Tibial nerve (tissue), 3 donors: ENCODE results near the gene SOCS6.

Experiments
- CTCF ChIP-seq, 5 experiments: fragments of 200-600 bp in 3 of 5; fragments of 450-650 bp in 2 of 5; sonication (generic) in 3 of 5; IDR thresholded peaks; one replicate each; pipeline ENCODE4 v1.5.1; 2016 to 2019; ENCODE audit warnings: antibody characterized with exemption in 5 of 5, mild to moderate bottlenecking in 3 of 5, moderate library complexity in 2 of 5
- POLR2A ChIP-seq, 2 donors: fragments of 450-650 bp; IDR thresholded peaks; one replicate each; pipeline ENCODE4 v1.6.1; 2017; ENCODE audit warnings: antibody characterized with exemption in 2 of 2, mild to moderate bottlenecking in 2 of 2, moderate library complexity in 2 of 2

GRCh38 chr18:70334264-70334663, 45.4 kb downstream of the SOCS6 start:
- TF ChIP-seq CTCF (IDR thresholded peaks at IDR 0.05) (no peak), POLR2A (IDR thresholded peaks at IDR 0.05) (no peak)
